Activated effector memory CD4-positive, alpha-beta T cell treated with anti-CD3 and anti-CD28 coated beads, Interleukin-2, amount 50 U/mL, for 16 hours (primary cell): ENCODE results near the gene FADD.

Experiments
- DNase-seq: peaks from one replicate; pipeline ENCODE4 v3.0.0-alpha.2; 2020

Gene FADD

GRCh38 chr11:70202920-70203750, at the start of gene FADD:
Gene FADD, plus strand, starts transcription at chr11:70203296. Its CDS starts 164 bp downstream, at chr11:70203460.
- peak; percentile 97 for DNase-seq

DNA sequence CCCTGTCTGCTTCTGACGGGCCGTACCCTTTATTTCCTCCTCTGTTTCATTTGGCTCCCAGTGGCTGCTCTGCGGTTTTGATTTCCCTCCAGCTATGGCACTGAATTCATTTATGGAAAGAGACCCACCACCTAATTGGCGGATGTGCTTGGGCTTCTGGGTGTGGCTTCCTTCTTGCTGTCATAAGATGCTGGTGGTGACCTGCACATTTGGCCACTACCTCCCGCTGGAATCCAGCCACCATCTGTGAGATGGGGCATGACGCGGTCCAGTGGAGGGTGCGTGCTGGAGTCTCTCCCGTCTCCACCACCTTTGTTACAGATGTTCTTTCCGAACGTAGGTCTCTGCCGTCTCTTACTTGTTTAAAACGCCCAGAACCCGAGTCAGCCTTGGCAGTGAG, 47.7 kb upstream of the FADD start:
- DNase-seq, result no peak

DNA sequence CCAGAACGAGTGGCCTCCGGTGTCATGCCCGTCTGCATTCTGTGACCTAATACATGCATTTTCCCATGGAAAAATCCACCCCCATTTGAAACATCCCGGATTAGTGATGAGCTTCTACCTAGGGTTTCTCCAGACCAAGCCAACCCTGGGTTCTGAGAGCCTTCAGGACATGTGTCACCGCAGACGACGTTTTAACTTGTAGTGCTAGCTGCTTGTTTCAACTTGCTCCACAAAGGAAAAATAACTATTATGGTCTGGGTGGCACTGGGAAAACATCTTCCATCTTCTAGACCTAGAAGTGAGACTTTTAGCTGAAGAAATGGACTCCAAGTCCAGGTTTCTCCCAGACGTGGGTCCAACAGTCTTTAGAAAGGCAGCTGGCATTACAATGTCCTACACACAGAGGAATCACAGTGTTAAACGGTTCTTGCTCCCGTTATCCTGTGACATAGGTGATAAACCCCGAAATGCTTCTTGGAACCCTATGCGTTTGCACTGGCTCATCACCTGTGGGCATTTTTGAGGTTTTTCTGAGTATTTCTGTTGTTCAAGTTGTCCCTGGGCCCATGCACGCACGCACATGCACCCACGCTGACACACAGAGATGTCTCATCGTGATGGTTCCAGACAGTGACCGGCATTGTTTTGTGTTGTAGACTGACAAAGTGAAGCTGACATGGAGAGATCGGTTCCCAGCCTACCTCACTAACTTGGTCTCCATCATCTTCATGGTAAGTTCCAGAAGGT, 46.6 kb upstream of the FADD start:
- no peak for DNase-seq

DNA sequence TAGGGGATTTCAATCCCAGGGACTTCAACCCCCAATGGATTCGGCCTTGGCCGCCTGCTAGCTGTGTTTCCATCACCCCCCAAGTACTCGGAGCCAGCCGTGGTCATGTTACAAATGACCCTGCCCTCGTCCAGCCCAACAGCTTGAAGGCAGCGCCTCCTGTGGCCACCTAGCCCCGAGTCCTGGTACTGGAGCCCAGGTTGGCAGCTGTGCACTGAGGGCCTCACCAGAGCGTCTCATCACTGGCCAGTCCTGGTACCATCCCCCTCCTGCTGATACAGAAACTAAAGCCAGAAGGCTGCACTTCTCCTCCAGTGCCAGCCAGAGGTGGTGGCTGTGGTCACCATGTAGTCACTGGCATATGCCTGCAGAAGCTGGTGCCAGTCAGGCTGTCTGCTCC, 44.9 kb upstream of the FADD start:
- no peak for DNase-seq

GRCh38 chr11:70158757-70159389, 44.2 kb upstream of the FADD start:
- DNase-seq, result no peak

GRCh38 chr11:70159627-70160570, 43.2 kb upstream of the FADD start:
- DNase-seq, result no peak

DNA sequence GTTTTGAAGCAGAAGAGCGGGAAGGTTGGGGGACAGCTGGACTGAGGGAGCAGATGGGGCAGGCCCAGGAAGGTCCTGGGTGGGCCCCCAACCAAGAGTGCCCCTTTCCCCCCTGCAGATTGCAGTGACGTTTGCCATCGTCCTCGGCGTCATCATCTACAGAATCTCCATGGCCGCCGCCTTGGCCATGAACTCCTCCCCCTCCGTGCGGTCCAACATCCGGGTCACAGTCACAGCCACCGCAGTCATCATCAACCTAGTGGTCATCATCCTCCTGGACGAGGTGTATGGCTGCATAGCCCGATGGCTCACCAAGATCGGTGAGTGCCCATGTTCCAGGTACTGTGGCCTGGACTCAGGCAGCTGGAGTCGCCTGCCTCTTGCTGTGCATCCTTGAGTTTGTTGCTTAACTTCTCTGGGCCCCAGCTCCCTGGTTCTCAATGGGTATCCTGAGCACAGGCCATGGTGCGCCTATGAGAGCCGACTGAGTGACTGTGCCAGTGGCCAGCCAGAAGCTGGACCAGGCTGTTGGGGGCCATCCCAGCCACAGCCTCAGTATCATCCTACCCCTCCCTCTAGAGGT, 42.0 kb upstream of the FADD start:
- no peak for DNase-seq

- no peak for DNase-seq
Measured at GRCh38 chr11:70164705-70165104, 38.4 kb upstream of the FADD start.

- no peak for DNase-seq
Measured at GRCh38 chr11:70167120-70167519, 36.0 kb upstream of the FADD start.

- DNase-seq, result no peak
Measured at GRCh38 chr11:70167723-70168404, 35.2 kb upstream of the FADD start.

DNA sequence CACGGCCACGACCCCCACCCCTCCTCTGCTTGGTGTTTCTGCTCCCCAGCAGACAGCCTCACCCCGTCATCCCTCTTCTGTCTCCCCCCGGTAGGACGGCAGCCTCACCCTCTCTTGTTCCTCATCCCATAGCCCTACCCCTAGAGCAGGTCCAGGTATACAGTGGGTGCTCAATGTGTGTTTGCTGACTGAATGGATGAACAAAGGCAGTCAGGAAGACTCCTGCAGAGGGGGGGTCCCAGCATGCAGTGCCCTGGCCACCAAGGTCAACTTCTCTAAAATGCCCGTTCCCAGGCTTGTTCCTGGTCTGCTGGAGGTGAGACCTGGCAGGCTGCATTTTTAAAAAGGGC, 34.7 kb upstream of the FADD start:
- no peak for DNase-seq

DNA sequence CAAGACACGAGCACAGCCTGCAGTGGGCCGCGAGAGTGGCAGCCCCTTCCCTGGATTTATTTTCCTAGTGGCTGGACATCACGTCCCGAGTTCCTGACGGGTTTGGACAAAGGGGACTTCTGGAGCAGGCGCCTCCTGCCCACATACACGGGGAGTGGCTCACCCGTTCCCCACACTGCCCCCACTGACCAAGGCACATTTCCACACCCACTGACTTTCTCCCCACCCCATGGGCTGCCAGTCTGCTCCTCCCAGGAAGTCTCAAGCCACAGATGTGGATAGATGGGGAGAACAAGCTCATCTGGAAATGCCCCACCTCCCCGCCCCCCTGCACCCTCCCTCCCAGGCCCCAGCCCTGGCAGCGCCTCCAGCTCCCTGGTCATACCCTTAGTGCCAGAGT, 34.0 kb upstream of the FADD start:
- no peak for DNase-seq

GRCh38 chr11:70169632-70170031, 33.5 kb upstream of the FADD start:
- no peak for DNase-seq

DNA sequence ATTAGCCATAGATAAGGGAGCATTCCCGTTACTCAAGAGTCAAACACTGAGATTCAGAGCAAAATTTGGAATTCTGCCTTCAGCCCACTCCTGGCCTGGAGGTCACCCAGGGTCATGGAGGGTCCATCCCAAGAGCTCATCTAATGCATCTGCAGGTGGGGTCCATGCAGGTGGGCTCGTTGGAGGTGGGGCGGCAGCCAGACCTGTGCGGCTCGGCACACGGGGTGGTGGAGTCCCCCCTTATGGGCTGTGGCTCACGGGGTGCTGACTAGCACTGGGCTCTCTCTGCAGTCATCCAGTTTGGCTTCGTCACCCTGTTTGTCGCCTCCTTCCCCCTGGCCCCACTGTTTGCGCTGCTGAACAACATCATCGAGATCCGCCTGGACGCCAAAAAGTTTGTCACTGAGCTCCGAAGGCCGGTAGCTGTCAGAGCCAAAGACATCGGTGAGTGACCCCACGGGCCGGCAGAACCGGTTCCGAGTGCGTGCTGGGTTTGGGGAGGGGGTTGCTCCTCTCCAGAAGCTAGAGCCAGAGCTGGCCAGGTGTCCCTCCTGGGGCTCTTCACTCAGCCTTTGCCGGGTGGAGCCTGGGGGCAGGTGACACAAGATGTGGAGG, 32.4 kb upstream of the FADD start:
- no peak for DNase-seq

DNA sequence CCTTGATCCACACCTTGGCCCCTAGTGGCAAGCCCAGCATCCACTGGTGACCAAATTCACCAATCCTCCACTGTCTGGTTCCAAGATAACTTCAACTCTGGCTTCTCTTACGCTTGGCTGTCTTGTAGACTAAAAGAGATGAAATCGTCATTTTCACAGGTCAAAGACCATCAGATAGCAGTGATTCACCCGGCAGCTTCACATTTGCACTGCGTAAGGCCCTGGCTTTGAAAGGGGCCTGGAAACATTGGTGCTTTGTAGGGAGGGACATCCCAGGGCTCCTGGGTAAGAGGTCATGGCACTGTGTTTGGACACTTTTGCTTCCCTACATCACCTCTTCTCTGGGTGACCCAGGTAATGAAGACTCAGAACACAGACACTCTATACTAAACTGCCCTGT, 30.1 kb upstream of the FADD start:
- DNase-seq, result no peak

DNA sequence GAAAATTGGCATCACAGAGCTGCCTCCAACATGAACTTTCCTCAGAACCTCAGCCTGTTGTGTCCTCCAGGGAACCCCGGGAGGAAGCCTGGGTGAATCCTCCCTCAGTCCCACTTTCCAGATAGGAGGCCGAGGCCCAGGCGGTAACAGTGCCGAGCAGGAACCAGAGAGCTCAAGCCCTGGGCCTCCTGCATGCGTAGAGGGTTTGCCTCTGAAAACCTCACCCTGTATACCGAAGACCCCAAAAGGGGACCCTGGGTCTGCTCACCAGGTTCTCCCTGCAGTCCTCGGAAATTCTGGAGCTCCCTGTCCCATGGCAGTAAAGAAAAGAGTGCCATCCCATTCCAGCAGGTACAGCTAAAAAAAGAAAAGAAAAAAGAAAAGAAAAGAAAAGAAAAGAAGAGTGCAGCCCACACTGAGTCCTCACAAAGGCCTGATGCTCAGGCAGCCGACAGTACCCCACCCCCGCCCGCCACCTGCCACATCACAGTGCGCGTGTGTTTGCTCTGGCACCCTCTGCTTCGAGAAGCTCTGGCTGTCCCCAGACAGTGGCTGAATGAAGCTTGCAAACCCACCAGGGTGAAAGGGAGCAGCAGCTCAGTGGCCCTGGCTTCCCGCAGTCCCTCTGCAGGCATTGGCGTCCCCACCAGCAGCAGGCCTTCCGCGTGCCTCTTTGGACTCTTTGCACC, 28.4 kb upstream of the FADD start:
- DNase-seq, result no peak

- no peak for DNase-seq
Measured at GRCh38 chr11:70175236-70175698, 27.8 kb upstream of the FADD start.

DNA sequence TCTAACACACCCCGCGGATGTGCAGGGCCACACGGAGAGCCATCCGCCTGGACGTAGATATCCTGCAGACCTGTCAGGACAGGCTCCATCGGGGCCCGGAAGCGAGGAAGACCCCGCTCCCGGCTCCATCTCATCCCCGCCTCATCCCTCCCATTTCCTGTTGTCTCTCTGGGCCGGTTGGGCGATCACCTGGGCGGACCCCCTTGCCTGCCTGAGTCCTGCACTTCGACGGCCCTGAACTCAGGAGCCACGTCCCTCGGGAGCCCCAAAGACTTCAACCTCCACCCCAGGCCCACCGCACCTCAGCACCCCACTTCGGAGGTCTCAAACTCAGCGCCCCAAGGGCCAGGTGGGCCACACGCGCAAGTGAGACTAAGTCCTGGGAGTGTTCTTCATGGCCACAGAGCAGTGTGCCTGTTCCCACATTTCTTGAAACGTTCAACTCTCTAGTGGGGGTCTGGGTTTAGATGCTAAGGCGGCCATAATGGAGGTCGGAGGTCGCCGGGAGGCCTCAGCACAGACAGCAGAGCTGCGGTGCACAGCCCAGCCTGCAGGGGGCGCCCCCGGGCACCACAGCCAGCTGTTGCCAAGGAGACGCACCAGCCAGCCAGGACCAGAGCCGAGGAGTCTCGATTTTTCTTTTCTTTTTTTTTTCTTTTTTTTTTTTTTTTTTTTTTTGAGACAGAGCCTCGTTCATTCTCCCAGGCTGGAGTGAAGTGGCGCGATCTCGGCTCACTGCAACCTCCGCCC, 26.0 kb upstream of the FADD start:
- peak; percentile 84 for DNase-seq

DNA sequence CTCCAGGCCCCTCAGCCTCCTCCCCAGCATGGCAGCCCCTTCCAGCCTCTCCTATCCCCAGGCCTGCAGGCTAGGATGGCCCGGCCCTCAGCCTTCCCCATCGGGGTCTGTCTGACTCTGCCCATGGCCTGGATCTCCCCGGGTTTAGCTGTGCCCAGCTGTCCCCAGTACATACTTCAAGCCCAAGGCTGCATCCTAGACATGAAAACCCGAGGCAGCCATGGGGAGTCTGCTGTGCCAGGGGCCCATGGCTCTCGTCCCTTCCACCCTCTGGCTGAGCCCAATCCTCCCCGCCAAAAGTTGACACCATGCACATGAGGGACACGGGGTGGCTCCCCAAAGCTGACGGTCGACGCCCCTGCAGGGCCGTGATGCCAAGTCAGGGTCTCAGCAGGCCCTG, 22.2 kb upstream of the FADD start:
- DNase-seq, result no peak

- no peak for DNase-seq
Measured at GRCh38 chr11:70182266-70182665, 20.8 kb upstream of the FADD start.
